GM20431 (cell line): ENCODE results near the gene DCAF6.

Experiments used
- in situ Hi-C: fragments of 300-500 bp; cut with MseI, MboI; formaldehyde crosslinking; loops from one replicate; pipeline ENCODE4 v1.15.0; 2020; ENCODE audit warnings: low sequenced_read_pairs; ENCODE audit not compliant: unreplicated experiment

Gene DCAF6

DNA sequence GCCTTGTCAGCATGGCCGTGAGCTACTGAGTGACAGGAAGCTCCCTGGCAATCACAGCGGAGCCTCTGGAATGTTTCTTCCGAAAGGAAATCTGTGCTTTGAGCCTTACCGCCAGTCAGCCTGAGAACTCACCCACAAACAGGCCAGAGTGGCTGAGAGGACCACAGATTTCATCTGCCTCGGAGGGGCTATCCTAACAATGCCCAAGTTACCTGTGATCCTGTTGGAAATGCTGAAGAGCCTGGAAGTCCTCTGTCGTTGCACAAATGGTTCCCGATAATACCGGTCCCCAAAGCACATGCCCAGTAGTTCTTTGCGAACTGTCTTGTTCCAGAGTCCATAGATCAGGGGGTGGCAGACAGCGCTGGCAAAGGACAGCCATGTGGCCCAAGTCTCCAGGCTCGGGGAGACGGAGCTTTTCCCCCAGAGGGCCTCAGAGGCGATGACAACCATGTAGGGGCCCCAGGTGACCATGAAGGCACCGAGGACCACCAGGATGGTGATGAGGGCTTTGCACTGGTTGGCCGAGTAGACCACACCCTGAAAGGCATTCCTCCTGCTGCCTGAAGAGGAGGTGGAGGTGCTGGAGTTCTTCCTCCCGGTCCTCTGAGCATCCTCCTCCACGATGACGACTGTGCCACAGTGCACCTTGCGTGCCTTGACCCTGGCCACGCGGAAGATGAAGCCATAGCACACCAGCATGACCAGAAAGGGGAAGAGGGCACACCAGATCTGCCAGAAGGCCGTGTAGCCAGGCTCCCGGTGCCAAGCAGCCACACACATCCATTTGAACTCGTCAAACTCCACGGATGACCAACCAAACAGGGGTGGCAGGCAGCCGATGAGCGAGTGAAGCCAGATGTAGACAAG is 160.0 kb downstream of the DCAF6 start:
- in situ Hi-C loops = no loop called here

- in situ Hi-C loops = no loop called here
These were observed 161.5 kb downstream of the DCAF6 start for GRCh38 chr1:168097921-168098528.

GRCh38 chr1:168098534-168099320 is 162.2 kb downstream of the DCAF6 start:
- in situ Hi-C loops = no loop called here

GRCh38 chr1:168099337-168099801 is 162.9 kb downstream of the DCAF6 start:
- in situ Hi-C loops = no loop called here

GRCh38 chr1:168100315-168101002 is 164.0 kb downstream of the DCAF6 start:
- in situ Hi-C loops = no loop called here

- in situ Hi-C loops = no loop called here
These were observed 164.9 kb downstream of the DCAF6 start for GRCh38 chr1:168101336-168101735.

- in situ Hi-C loops = no loop called here
These were observed 166.0 kb downstream of the DCAF6 start for GRCh38 chr1:168102487-168102886.

- in situ Hi-C loops = no loop called here
These were observed 168.1 kb downstream of the DCAF6 start for GRCh38 chr1:168104535-168104934.

DNA sequence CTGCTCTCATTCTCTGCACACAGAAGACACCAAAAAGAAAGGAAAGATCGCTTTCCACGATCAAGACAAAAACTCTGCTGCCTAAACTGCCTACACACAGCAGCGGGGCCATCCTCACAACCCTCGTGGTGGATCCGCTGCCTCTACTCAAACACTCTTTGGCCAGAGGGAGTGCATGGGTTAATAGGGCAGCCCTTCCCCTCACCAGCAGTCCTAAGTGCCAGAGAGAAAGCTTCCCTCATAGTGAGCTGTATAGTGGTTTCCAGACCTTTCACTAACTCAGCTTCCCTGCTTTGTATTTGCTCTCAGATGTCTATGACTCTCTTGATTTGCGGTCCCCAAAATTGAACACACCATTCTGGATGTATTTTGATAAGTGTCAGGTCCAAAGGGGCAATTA is 169.4 kb downstream of the DCAF6 start:
- in situ Hi-C loops = no loop called here

DNA sequence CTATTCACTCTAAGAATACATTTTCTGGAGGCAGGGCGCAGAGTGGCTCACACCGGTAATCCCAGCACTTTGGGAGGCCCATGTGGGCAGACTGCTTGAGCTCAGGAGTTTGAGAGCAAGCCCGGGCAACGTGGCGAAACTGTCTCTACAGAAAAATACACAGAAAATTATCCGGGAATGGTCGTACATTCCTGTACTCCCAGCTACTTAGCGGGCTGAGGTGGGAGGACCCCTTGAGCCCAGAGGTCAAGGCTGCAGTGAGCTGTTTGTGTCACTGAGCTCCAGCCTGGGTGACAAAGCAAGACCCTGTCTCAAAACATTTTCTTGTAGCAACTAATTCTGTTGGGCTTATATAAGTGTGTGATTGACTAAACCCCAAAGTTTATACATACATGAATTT is 169.8 kb downstream of the DCAF6 start:
- in situ Hi-C loops = no loop called here

DNA sequence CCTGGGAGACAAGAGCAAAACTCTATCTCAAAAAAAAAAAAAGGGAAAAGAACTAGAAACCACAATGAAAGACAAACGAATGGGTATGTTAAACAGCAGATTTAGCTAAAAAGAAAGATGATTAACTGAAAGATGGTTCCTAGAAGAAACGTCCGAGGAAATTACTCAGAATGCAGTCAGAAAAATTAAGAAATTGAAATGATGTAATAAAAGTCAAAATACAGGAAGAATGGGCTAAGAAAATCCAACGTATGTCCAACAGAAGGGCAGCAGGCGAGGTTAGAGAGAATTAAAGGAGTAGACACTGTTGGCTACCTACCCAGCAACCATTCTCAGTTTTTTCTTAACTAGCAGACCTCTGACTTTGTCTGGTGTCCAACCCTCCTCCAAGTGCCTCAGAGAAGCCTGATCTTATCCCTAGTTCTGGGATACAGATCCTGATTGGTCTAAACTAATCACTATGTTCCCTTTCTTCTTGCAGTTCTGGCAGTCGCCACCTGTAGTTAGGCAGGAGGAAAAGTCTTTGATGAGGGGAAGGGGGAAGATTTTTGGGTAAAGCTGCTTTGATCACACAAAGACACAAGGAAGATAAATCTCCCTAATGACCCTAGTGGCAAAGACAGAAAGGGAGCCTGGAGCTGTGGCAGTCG is 174.5 kb downstream of the DCAF6 start:
- in situ Hi-C loops = no loop called here

DNA sequence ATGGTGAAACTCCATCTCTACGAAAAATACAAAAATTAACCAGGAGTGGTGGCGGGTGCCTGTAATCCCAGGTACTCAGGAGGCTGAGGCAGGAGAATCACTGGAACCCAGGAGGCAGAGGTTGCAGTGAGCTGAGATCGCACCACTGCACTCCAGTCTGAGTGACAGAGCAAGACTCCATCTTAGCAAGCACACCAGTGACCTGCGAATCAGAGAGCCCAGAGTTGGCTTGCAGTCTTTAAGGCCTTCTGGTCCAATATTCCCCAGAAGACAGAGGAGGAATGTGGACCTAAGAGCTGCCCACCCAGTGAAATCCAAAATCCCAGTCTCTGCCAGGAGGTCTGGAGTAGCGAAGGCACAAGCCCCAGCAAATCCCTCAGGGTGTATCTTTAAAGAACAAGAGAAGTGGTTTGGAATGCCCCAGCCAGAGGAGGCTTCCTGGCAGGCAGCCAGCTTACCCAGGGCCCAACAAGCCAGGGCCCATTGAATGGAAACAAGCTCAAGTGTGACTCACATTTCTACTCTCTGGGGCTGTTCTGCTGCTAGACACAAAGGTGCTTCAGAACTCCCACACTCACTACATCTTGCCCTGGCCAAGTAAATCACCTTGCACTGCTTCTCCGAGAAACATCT is 176.3 kb downstream of the DCAF6 start:
- in situ Hi-C loops = no loop called here

GRCh38 chr1:168114845-168115244 is 178.4 kb downstream of the DCAF6 start:
- in situ Hi-C loops = no loop called here

GRCh38 chr1:168116327-168116799 is 179.9 kb downstream of the DCAF6 start:
- in situ Hi-C loops = no loop called here

DNA sequence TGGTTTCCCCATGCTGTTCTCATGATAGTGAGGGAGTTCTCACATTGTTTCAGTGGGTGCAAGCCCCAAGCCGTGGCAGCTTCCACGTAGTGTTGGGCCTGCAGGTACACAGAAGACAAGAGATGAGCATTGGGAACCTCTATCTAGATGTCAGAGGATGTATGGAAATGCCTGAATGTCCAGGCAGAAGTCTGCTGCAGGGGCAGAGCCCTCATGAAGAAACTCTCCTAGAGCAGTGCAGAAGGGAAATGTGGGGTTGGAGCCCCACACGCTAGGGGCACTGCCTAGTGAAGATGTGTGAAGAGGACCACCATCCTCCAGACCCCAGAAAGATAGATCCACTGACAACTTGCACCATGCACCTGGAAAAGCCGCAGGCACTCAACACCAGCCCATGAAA is 183.3 kb downstream of the DCAF6 start:
- in situ Hi-C loops = no loop called here

GRCh38 chr1:168121401-168122011 is 185.0 kb downstream of the DCAF6 start:
- in situ Hi-C loops = no loop called here

DNA sequence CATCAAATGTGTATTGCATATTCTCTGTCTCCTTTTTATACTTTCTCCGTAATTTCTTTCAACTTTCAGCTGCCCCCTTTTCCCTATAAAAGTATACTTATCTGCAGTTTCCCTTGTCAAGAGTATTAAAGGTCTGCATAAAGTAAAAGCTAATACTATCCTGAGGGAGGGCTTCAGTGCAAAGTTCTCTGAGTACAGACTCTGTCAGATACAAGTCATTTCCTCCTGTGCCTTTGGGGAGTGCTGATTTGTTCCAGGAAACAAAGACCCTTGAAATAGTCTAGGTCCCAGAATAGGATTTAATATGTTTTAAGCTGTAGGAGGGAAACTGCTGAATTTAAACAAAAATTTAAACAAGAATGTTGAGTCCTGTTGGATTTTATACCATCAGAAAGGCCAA is 188.6 kb downstream of the DCAF6 start:
- in situ Hi-C loops = no loop called here
